BJ (cell line): ENCODE measurements around the gene NLRP10. TPM values are rescaled to one million over a fixed set of nuclear protein-coding genes. Genes with fewer than 3 reads are reported as not detected.

Experiments used
- CTCF ChIA-PET: fragments of 350-600 bp; formaldehyde crosslinking; extraction: SDS; loops from one replicate; lab custom pipeline; 2021; ENCODE audit warnings: antibody characterized with exemption, inconsistent platforms; lab: Yijun Ruan, JAX
- POLR2A ChIA-PET: fragments of 300-600 bp; sonication (Branson Sonifier 250); formaldehyde crosslinking; extraction: SDS; loops from one replicate; lab custom pipeline; 2021; ENCODE audit warnings: antibody characterized with exemption; lab: Charles Lee
- DNase-seq: peaks from one replicate; pipeline ENCODE4 v3.0.0-alpha.2; 2011; ENCODE audit warnings: low read depth
- H3K27me3 ChIP-seq: 2 replicates; pipeline ENCODE4 v1.6.0; 2011; ENCODE audit warnings: low read length; ENCODE audit not compliant: control insufficient read depth, insufficient read depth
- H3K36me3 ChIP-seq: 2 replicates; pipeline ENCODE4 v1.5.1; 2011; ENCODE audit warnings: low read length; ENCODE audit not compliant: control insufficient read depth, insufficient read depth
- H3K4me3 ChIP-seq: 2 replicates; pipeline ENCODE4 v1.5.1; 2011; ENCODE audit warnings: low read depth, mild to moderate bottlenecking, control low read depth, low read length
- polyA plus RNA-seq: library from polyadenylated mRNA; depleted of rRNA; stranded (reverse); fragments of >200 nt; gene quantifications from 2 replicates; pipeline ENCODE4 v1.2.3, GENCODE V29; 2011
- TF ChIP-seq, protein P1 (sequence below): IDR thresholded peaks from 2 replicates; pipeline ENCODE4 v1.5.1; 2011; ENCODE audit warnings: low read depth, mild to moderate bottlenecking, control low read depth, inconsistent platforms, low read length, moderate library complexity; ENCODE audit not compliant: insufficient read depth

NLRP10 gene
- polyA plus RNA-seq, 1 experiment = 5.1 TPM

DNA sequence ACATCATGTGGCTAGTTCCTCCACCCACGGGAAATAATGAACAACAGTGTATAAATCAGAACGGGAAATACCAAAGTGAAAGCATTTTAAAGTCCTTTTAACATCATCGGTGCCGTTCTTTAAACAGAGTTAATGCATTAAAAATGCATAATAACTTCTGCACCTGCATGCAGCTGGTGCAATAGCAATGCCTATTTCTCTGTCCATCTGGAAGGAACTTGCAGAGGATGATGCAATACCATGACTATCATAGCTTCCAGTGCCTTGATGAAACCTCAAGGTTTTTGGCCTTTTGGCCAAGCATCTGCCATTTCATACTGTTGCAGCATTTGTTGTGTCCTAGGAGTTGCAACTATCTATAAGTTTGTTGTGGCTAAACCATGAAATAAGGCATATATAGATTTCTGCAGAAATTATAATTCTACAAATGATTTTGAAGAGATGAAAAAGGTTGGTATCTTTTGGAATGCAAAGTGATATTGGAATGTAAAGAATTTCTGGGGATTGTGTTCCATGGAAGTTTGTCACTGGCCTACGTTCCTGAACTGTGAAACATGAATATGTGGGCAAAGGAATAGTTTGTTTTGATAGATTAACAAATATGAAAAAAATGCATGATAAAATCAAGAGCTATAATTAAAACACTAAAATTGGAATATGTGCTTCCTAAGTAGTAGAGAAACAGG is 12.1 kb upstream of the NLRP10 start:
- TF ChIP-seq, protein P1, sequence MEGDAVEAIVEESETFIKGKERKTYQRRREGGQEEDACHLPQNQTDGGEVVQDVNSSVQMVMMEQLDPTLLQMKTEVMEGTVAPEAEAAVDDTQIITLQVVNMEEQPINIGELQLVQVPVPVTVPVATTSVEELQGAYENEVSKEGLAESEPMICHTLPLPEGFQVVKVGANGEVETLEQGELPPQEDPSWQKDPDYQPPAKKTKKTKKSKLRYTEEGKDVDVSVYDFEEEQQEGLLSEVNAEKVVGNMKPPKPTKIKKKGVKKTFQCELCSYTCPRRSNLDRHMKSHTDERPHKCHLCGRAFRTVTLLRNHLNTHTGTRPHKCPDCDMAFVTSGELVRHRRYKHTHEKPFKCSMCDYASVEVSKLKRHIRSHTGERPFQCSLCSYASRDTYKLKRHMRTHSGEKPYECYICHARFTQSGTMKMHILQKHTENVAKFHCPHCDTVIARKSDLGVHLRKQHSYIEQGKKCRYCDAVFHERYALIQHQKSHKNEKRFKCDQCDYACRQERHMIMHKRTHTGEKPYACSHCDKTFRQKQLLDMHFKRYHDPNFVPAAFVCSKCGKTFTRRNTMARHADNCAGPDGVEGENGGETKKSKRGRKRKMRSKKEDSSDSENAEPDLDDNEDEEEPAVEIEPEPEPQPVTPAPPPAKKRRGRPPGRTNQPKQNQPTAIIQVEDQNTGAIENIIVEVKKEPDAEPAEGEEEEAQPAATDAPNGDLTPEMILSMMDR = no peak
- no peak overlapping the region for H3K4me3 ChIP-seq
- no peaks in the 10 kb centered on the region for H3K36me3 ChIP-seq
- ChIA-PET POLR2A (interaction anchor here (0.6 to 1.5 kb wide), 5 partner anchors 9 to 71 kb away, joined by 3 to 11 read pairs (median 4); partner anchors contain the start of genes EIF3F and NLRP10), CTCF (interaction anchor here (0.7 to 3.4 kb wide), 6 partner anchors 9 to 122 kb away, joined by 3 to 33 read pairs (median 5); partner anchors contain the start of gene EIF3F)
- no peaks in the 10 kb centered on the region for H3K27me3 ChIP-seq
- peak; percentile 94 for DNase-seq

DNA sequence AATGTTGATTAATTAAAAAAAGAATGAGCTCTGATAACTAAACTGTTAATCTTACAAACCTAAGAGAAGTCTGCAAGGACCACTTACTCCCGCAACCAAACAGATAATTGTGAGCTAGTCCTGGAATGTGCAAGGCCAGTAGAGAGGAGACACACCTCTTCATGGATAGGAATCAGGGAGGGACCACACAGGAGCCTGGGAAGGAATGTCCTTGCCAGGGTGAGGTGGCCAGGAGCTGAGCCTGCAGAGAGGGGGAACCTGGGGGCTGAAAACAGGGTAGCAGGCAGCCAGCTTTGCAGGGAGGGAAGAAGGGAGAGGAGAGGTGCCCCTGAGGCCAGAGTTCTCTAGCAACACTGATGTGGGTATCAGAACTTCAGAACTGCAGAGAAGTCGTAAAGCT is 9.4 kb upstream of the NLRP10 start:
- DNase-seq = no peak
- Histone ChIP-seq H3K4me3 (no peak overlapping the region), H3K27me3 (no peaks in the 10 kb centered on the region), H3K36me3 (no peaks in the 10 kb centered on the region)
- ChIA-PET POLR2A (interaction anchor here (1.0 kb wide), 1 partner anchor 10 kb away, joined by 5 read pairs; the partner anchor contains the start of gene NLRP10), CTCF (interaction anchor here (1.8 to 3.2 kb wide), 3 partner anchors 11 to 83 kb away, joined by 8 to 21 read pairs (median 12); partner anchors contain the start of gene EIF3F)
- TF ChIP-seq, protein P1 = no peak

DNA sequence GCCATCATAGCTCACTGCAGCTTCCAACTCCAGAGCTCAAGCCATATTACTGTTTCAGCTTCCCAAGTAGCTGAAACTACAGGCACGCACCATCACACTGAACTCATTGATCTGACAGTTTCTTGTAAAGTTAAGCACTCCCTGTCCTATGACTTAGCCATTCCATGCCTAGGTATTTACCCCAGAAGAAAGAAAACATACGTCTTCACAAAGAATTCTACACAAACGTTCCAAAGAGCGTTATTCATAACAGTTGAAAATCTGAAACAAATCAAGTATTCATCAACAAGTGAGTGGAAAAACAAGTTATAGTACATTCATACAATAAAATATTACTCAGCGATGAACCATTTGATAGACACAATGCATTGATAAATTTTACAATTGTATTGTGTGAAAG is 7.8 kb upstream of the NLRP10 start:
- POLR2A ChIA-PET = no interaction called here
- Histone ChIP-seq H3K4me3 (no peak overlapping the region), H3K36me3 (no peaks in the 10 kb centered on the region), H3K27me3 (no peaks in the 10 kb centered on the region)
- CTCF ChIA-PET = no interaction called here
- DNase-seq = no peak
- TF ChIP-seq, protein P1 = no peak

DNA sequence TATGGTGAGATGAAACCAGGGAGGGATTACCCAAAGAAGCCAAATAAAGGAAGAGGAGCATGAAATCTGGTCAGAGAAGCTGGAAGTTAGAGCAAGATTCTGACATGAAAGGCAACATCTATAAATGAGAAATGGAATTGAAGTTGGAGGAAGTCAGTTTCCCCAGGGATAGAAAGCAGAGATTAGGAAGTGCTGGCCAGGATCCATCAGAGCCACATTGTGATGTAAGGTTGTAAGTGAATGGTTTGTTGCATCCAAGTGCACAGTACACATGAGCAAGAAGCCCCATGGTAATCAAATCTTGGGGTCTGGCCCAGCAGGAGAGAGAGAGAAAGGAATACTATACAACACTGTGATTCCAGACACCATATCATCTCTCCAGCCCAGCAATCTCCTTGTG is 6.6 kb upstream of the NLRP10 start:
- Histone ChIP-seq H3K27me3 (no peaks in the 10 kb centered on the region), H3K36me3 (no peaks in the 10 kb centered on the region), H3K4me3 (no peak overlapping the region)
- ChIA-PET POLR2A (no interaction called here), CTCF (interaction anchor here (1.0 kb wide), 1 partner anchor 15 kb away, joined by 3 read pairs; the partner anchor contains the start of gene EIF3F)
- TF ChIP-seq, protein P1 = no peak
- DNase-seq = no peak
